CD4-positive, alpha-beta T cell treated with Interleukin-15 for 1 hour (primary cell): Measurements from ENCODE around the gene ASTN2.

Source experiments
- DNase-seq: peaks from one replicate; pipeline ENCODE4 v3.0.0-alpha.2; 2020

ASTN2 gene

DNA sequence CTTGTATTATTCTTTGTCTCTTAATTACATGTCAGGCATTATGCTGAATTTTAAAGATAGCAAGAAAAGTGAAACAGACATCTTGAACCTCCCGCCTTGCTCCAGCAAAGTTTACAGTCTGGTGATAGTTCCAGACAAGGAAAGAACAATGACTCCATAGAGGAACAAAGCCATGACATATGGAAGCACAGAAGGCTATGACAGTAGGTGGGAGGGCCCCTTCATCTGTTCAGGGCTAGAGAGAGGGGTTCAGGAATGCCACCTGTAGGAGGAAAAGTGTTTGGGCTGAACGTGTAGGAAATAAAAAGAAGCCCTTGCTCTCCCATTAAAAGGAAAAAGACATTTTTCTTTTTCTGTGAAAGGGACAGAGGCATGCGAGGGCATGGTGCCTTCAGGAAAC, 412.2 kb downstream of the ASTN2 start:
- DNase-seq = no peak

DNA sequence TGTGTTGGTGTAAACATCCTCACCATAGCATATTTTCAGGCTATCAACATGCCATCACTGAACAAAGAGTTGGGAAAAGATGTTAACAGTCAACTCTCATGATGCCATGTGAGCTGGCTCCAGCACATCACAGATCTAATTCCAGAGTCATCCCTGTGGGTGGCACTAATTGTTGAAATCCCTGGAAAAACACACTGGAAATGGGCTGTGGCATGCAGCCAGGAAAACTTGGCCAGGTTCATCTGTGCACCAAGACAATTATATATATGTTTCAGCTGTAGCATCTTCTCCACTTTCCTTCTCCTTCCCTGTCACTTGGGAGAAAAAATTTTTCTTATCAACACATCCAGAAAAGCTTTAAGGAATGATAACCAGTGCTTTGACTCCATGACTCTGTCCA, 414.0 kb downstream of the ASTN2 start:
- DNase-seq = no peak

DNA sequence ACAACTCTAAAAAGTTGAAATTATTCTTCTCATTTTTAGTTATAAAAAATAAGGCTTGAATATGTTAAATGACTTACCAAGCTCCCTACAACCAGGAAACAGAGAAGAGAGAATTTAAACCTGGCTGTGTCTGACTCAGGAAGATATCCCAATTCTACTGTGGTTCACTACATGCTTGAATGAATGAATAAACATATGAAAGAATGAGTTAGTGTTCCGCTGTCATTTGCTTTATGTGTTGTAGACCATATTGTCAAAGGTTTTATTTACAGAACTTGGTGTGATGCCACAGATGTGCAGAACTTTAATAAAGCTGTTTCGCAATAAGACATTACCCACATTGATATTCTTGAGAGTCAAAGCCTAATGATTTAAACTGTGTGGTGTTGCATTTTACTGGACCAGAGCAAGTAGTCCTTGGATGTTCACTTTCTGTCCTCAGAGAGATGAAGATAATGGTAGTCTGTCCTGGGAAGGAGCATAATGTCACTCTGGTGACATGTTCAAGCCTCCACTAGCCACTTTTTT, 414.6 kb downstream of the ASTN2 start:
- DNase-seq = no peak

DNA sequence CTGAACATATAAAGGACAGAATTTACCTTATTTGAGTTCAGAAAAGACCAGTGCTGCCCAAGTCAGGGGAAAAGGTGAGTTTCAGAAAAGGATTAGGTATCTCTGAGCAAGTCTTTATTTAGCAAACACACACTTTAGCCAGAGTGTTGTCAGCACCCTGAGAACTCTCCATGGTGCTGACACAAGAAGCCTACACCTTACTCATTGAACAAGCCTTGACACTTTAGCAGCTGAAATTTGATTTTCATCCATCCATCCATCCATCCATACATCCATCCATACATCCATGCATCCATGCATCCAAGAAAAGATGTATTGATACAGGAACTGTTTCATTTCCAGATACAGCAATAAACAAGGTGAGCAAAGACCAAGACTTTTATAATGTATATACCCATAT, 416.6 kb downstream of the ASTN2 start:
- no peak for DNase-seq

DNA sequence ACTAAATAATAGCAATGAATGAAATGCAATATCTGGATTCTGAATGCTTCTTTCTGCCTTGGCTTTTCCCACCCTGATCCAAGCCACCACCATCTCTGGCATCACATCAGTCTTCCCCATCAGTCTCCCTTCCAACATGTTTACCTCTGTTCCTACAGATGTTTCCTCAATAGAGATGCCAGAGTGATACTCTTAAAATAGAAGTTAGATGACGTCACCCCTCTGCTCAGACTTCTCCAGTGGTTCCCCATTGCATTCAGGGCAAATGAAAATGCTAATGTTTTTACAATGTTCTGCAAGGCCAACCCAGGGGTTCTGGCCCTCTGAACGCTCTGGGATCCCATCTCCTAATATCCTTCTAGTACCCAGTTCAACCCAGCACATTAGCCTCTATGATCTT, 422.0 kb downstream of the ASTN2 start:
- DNase-seq = no peak

DNA sequence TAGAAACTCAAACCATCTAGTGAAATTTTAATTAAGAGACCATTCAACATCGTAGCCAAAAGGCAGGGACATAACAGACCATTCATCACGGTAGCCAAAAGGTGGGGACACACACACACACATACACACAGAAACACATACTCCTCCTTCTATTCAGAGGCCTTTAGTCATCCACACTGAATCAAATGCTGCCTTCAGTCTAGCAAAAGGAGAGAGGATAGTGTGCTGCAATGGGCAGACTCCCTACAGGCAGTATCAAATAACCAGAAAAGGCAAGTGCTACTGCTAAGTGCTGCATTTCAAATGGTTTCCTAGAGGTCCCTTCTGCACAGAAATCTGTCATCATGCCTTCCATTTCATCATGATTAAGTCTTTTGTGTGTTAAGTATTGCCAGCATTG, 423.8 kb downstream of the ASTN2 start:
- no peak for DNase-seq

DNA sequence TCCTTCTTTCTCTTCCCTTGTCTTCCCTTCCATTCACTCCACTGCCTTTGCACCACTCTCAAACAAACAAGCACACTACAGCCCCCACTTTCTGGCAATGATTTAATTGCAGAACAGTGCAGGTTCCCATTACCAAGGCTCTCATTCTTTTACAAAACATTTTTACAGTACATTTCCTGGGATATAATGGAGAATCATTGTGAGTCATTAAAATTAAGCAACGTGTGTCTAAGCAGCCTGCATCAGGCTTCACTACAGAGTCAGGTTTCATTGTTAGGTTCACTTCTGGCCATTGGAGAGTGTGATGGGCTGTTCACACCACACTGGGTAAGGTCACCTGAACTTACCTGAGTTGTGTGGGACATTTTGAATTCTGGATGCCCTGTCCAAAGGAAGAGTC, 424.3 kb downstream of the ASTN2 start:
- no peak for DNase-seq

DNA sequence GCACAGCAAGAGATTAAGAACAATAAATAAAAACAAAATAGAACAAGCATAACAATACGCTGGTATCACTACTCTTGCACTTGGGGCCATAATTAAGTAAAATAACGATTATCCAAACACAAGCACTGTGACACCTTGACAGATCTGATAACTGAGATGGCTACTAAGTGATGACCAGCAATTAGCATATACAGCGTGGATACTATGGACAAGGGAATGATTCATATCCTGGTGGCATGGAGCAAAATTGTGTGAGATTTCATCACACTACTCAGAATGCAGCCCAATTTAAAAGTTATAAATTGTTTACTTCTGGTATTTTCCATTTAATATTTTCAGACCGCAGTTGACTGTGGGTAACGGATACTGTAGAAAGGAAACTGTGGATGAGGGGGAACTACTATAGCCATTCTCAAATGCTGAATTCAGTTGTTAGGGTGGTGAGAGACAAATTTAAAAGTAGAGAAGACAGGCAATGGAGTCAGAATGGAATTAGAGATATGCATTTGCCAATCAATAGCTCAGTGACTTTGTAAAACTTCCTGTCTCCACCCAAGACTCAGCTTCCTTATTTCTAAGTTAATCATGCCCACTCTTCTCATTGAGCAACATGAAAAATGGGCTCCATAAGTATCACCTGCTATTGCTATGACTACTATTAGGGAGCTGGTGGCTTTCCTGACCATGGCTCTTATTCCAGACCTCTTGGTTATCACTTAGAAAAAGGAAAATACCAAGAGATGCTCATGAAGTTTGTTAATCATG, 427.0 kb downstream of the ASTN2 start:
- no peak for DNase-seq

DNA sequence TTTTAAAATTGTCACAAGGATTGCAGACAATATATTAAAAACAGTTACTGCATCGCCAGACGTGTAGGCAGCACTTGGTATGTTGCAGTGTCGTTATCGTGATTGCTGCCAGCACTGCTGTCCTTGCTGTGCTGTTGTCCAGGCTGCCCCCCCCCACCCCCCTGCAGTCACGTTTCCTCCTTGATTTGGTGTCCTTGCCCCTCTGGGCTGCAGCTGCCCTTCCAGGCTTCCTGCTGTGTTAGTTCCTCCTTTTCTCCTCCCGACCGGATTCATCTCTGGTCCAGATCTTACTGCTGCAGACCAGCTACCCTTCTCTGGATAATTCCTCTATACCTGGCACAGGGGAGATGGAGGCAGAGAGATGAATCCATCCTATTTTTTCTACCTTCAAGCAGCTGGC, 428.8 kb downstream of the ASTN2 start:
- no peak for DNase-seq

DNA sequence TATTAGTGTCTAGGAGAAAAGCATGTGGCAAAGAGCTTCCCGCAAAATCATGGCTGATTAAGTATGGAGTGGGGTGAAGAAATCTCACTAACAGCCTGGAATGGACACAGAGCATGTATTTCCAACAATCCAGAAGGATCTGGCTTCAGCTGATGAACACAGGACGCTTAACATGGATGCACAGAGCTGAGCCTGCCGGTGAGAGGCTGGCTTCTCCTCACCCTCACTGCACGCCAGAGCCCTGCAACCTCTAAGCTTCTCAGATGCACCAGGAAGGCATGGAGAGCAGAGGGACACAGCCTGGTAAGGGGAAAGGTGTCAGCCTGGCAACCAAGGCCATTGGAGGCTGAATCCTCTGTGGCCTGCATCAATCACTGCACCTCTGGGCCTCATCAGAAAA, 429.3 kb downstream of the ASTN2 start:
- DNase-seq = no peak

DNA sequence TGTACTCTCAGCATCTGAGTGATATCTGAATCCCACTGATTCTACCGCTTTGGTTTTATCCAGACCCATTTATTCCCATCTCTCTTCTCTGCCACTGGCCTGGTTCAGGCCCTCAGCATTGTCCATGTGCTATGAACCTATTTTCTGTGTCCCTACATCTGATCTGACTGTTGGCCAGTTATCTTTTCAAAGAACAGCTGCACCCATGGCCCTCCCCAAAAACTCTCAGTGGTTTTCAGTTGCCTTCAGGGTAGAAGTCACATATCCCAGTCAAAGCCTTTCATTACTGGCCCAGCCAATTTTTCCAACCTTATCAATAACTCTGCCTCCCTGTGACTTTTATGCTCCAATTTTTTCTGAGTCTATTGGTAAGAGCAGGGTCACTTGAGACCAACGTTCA, 430.7 kb downstream of the ASTN2 start:
- DNase-seq = no peak

DNA sequence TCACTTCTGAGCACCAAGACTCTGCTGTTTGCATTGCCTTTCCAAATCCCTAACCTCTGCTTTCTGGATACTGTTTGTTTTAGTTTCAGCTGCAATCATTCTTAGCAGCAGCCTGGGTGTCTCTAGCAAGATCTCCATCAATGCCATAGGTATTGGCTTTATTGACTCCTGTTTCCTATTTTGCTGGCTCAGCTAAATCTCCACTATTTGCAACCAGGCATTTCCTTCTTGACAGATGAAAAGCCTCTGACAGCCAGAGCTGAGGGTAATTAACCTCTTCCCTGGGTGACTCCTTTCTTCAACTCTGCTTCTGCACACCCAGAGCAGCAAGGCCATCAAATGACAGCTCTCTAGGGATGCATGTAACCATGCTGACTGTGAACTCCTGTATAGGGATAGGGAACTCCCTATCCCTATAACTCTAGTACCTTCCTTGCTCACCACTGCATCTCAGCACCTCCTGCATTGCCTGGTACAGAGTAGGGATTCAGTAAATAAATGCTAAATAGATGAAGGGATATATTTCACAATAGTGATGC, 434.2 kb downstream of the ASTN2 start:
- DNase-seq = no peak

DNA sequence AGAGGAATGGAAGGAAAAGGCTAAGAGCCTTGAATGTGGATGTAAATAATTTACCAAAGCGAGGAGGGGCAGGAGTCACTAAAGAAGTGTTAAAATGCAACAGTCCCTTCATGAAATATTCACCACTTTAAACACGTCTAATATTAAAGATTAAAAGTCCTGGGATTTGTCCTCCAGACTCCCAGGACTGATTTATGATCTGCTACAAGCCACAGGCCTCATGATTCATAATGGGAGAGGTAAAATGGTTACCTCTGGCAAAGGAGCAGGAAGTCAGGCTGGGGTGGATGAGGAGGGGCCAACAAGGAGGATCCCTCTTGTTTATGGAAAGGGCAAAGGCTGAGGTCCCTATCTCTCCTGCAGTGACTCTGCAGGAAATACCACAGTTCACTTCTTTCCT, 435.4 kb downstream of the ASTN2 start:
- no peak for DNase-seq

DNA sequence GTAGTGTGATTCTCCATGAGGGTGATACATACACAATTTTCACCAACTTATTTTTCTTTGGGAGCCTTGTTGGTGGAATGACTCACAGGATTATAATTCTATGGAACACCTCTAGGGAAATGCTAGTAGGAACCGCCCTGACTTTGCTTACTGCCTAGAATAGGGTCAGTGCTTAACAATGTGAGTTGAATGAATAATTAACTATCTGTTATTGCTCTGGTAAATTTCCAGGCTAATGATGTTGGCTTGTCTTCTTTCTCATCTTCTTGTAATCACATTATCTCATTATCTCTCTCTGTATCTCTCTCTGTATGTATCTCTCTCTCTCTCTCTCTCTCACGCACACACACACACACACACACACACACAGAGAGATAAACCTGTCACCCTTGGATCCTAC, 436.7 kb downstream of the ASTN2 start:
- no peak for DNase-seq

DNA sequence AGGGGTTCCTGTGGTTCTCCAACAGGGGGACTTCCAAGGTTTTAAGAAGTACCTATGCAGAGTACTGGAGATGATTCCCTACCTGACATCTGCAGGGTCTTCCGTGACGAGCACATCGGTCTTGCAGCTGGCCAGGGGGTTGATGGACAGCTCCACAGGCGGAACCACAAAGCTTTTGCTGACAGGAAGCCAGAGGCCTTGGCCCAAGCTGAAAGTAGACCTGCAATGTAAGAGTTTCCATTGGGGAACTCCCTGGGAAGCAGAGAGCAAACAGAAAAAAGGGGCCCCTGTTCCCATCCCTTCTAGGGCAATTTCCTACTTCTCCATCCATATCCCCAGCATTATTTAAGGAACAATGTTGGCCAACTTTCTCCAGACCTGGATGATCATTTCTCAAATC, 439.7 kb downstream of the ASTN2 start:
- DNase-seq = no peak

DNA sequence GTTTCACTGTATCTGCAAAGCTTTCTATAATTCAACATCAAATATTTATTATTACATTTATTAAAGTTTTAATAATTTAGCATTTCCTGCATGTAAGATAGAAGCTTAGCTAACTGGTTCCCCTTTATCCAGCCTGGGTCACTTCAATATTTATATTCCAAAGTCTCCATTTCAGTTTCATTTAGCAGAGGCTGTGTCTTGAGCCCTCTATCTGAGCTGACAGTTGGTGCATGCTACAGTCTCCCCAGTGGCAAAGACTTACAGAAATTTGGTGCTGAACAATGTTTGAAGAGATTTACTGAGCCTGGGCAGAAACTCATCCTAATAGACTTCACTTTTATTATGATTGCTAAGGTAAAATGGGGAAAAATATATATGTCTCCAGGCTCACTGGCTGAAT, 448.7 kb downstream of the ASTN2 start:
- DNase-seq = no peak

DNA sequence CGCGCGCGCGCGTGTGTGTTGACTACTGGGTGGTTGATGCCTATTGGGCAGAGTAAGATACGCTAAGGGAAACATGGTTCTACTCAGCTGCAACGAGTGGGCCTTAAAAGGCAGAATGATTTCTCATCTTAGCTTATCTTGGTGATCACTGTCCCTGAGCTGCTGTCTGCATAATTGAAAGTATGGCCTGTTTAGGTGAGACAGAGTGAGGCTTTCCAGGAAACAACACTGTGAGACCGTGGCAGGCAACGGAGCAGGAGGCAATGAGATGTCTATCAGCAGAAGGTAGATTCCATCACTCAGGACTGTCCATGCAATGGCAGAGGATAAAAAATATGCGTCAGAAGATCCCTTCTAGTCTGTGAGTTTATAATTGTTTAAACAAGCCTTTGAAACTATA, 450.6 kb downstream of the ASTN2 start:
- no peak for DNase-seq

DNA sequence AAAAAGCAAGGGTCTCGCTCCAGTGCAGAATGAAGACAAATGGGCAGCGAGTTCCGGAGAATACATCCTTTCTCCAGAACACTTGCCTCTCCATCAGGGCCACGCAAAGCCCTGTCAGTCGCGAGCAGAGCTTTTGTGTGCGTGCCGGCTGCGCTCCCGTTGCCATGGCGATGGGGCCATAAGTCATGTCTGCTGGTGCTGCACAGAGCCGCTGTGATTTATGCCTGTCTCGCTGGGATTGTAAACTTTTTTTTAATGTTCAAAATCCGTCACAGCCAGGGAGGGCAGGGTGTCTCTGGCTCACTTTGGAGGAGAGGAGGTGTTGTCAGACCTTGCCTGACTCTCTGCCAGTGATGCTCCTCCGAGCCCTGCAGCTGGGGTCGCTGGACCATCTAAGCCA, 455.0 kb downstream of the ASTN2 start:
- no peak for DNase-seq

DNA sequence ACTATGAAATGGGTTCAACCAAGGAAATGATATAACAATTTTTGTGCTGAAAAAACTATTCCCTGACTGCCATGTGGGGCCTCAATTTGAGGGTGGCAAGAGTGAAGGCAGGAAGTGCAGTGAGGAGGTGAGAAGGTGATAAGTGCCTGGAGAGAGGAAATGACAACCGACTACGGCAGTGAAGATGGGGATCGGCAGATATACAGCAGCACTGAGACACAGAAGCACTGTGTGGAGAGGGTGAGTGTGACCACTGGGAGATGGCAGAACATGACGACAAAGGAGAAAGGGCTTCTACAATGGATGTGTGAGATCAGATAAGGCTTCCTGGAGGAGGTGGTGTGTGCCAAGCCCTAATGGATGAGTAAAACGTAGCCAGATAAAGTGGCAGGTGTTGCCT, 456.0 kb downstream of the ASTN2 start:
- no peak for DNase-seq

DNA sequence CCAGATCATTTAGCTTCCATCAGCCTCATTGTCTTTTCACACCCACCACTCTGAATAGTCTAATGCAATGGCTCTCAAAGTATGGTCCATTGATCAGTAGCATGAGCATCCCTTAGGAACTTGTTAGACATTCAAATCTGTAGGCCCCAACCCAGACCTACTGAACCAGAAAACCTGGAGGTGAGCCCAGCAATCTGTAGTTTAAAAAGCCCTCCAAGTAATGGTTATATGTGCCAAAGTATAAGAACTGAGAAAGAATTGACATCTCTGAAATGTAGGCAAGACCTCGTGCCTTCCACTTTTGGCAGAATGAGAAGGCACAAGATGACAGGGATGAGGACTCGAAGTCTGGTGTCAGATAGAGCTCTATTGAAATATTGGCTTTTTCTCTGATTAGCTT, 460.1 kb downstream of the ASTN2 start:
- no peak for DNase-seq

DNA sequence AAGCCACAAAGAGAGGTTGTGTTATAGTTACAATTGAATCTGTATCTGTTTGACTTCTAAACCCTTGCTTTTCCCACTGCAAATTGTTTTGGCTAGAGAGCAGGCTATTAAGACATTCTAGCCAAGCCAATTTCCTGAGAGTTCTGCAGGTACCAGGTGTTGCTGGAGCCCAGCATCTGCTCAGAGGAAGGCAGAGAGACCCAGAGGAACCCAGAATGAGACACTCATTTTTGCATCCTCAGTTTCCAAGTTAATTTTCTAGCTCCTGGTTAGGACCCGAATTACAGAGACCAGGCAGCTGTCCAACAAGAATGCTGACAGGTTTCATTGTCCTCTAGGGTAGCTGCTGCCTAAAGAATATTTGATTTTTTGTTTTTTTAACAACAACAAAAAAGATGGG, 461.6 kb downstream of the ASTN2 start:
- DNase-seq = no peak

DNA sequence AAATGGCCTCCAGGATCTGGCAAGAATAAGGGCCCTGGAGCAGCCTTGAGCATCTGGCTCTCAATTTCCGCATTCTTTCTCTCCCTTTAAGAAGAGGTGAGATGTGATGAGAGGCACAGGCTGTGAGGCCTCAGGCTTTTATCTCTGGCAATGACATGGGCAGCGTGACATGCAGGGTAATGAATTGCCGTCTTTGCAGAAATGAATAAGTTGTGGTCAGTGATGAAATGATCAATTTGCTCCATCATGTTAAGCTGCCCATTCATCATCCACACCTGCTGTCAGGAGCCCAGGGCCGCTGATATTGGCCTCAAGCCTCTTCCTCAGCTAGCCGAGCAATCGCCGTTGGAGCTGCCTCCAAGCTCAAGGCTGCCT, 462.4 kb downstream of the ASTN2 start:
- DNase-seq = no peak

DNA sequence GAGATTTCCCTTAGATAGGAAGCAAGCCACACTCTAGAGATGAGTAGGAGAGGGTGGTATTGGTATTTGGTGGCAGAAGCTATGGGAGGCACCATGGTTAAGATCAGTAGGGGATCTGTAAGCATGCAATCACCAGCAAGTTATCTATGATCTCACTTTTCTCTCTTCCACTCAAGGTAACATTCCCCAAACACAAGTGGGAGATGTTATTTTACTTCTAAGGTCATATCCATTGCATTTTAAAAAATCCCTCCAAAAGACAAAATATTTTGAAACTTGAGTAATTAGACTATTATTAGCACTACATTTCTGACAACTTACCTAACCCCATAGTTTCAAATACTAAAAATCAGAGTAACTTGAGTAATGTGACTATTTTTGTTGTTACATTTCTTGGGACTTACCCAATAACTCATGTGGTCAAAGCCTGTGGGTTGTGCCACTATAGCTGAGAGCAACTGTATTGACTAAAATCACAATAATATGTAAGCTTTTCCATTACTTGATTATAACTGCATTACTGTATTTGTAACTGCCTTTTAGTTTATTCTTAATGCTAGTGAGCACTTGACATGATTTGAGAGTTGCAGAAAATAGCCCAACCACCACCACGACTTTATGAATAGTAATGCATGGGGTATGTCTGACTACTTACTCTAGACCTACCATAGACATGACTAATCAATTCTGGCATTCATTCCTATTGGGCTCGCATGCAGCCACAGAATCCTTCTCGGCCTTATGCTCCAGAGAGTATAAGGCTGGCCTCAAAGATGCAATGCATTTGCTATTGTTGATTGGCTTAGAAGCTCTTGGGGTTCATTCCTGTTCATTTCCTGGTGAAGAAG, 463.0 kb downstream of the ASTN2 start:
- no peak for DNase-seq

DNA sequence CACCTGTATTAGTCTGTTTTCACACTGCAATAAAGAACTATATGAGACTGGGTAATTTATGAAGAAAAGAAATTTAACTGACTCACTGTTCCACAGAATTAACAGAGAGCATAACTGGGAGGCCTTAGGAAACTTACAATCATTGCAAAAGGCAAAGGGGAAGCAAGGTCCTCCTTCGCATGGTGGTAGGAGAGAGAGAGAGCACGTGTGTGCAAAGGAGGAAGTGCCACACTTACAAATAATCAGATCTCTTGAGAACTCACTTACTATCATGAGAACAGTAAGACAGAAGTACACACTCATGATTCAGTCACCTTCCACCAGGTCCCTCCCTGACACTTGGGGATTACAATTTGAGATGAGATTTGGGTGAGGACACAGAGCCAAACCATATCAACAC, 469.0 kb downstream of the ASTN2 start:
- DNase-seq = peak; percentile 33
